IPS DF 6.9 (cell line): ENCODE results near the gene EBP.

Experiments
- DNase-seq: peaks from one replicate; pipeline ENCODE4 v3.0.0-alpha.2; 2013; ENCODE audit warnings: low read depth, low spot score
- H3K27ac ChIP-seq: one replicate; pipeline ENCODE4 v1.5.1; 2013; ENCODE audit warnings: low read length, control low read depth
- H3K27me3 ChIP-seq: 2 replicates; pipeline ENCODE4 v1.6.1; 2013; ENCODE audit warnings: mild to moderate bottlenecking, low read length; ENCODE audit not compliant: control insufficient read depth, insufficient read depth
- H3K36me3 ChIP-seq: 2 replicates; pipeline ENCODE4 v1.6.1; 2013; ENCODE audit warnings: low read length; ENCODE audit not compliant: control insufficient read depth, insufficient read depth
- H3K4me1 ChIP-seq: 2 replicates; pipeline ENCODE4 v1.6.1; 2013; ENCODE audit warnings: low read length; ENCODE audit not compliant: control insufficient read depth, insufficient read depth
- H3K4me3 ChIP-seq: 2 replicates; pipeline ENCODE4 v1.5.1; 2013; ENCODE audit warnings: mild to moderate bottlenecking, low read length
- H3K9me3 ChIP-seq: 2 replicates; pipeline ENCODE4 v1.6.1; 2013; ENCODE audit warnings: low read length, inconsistent platforms; ENCODE audit not compliant: control insufficient read depth, insufficient read depth
- WGBS: extraction: QIAGEN DNeasy Blood & Tissue Kit; methylation state at CpG from one replicate; pipeline ENCODE4 v1.1.7; 2013; ENCODE audit warnings: mixed read lengths, missing lambda C conversion rate; ENCODE audit not compliant: insufficient read length, insufficient coverage; 5-methylcytosine and 5-hydroxymethylcytosine counted together

Gene EBP

GRCh38 chrX:48477960-48478755 lies 43.5 kb upstream of the EBP start:
- peaks cover 2% of the 10 kb centered on the region for H3K4me1 ChIP-seq
- DNase-seq, result no peak
- no peak overlapping the region for H3K27ac ChIP-seq
- no peaks in the 10 kb centered on the region for H3K27me3 ChIP-seq
- no peak overlapping the region for H3K4me3 ChIP-seq
- H3K36me3 ChIP-seq, result peaks cover 9% of the 10 kb centered on the region; the same call in 1 of the 2 replicates
- H3K9me3 ChIP-seq, result no peaks in the 10 kb centered on the region
- WGBS, result no CpG with 5 or more reads among the region's 19 CpGs

- H3K9me3 ChIP-seq, result no peaks in the 10 kb centered on the region
- H3K4me3 ChIP-seq, result no peak overlapping the region
- no peaks in the 10 kb centered on the region for H3K27me3 ChIP-seq
- H3K4me1 ChIP-seq, result peaks cover 2% of the 10 kb centered on the region
- H3K27ac ChIP-seq, result no peak overlapping the region
- peaks cover 9% of the 10 kb centered on the region; the same call in 1 of the 2 replicates for H3K36me3 ChIP-seq
- no peak for DNase-seq
- WGBS, result no CpG with 5 or more reads among the region's 5 CpGs
Measured at GRCh38 chrX:48478806-48479205, 42.8 kb upstream of the EBP start.

GRCh38 chrX:48480142-48480541 lies 41.5 kb upstream of the EBP start:
- Histone ChIP-seq H3K27me3 (no peaks in the 10 kb centered on the region), H3K9me3 (no peaks in the 10 kb centered on the region), H3K36me3 (peaks cover 9% of the 10 kb centered on the region; the same call in 1 of the 2 replicates), H3K4me3 (no peak overlapping the region), H3K4me1 (no peaks in the 10 kb centered on the region; the same call in 1 of the 2 replicates), H3K27ac (no peak overlapping the region)
- DNase-seq, result no peak
- WGBS, result no CpG with 5 or more reads among the region's 3 CpGs

DNA sequence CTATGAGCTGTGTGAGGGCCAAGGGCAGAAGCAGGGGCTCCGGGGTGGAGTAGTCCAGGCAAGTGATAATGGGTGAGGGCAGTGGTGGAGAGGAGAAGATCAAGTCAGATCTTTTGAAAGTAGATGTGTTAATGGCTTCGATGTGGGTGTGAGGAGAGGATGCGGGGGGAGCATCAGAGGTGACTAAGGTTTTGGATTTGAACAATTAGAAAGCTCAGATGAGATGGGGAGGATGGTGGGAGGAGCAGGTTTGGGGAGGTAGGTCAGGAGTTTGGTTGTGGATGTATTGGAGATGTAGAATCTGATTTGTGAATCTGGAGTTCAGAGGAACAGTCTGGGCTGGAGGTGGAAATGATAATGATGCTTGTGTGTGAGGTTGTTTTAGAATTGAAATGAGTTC lies 41.0 kb upstream of the EBP start:
- Histone ChIP-seq H3K4me1 (no peaks in the 10 kb centered on the region; the same call in 1 of the 2 replicates), H3K27ac (no peak overlapping the region), H3K4me3 (no peak overlapping the region), H3K27me3 (no peaks in the 10 kb centered on the region), H3K9me3 (no peaks in the 10 kb centered on the region), H3K36me3 (peaks cover 9% of the 10 kb centered on the region; the same call in 1 of the 2 replicates)
- WGBS, result no CpG with 5 or more reads among the region's 3 CpGs
- DNase-seq, result no peak

GRCh38 chrX:48482526-48482925 lies 39.1 kb upstream of the EBP start:
- Histone ChIP-seq H3K27me3 (no peaks in the 10 kb centered on the region), H3K36me3 (peaks cover 9% of the 10 kb centered on the region; the same call in 1 of the 2 replicates), H3K4me1 (no peaks in the 10 kb centered on the region; the same call in 1 of the 2 replicates), H3K4me3 (no peak overlapping the region), H3K27ac (no peak overlapping the region), H3K9me3 (no peaks in the 10 kb centered on the region)
- no CpG with 5 or more reads among the region's 7 CpGs for WGBS
- DNase-seq, result no peak

DNA sequence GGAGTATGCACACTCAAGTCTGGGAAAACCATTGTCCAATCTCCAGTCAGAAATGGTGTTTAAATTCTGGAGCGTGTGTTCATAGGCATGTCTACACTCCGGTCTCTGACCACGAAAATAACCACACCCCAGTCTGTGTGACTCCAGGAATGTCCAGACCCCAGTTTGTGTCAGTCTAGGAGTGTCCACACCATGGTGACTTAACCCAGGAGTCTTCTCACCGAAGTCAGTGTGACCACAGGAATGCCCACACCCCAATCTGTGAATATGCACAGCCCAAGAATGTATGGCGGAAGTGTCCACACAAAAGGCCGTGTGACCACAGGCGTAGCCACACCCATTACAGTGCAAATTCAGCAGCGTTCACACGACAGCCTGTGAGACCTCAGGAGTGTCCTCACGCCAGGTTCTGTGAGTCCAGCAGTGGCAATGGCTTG lies 34.2 kb upstream of the EBP start:
- Histone ChIP-seq H3K9me3 (no peaks in the 10 kb centered on the region), H3K4me3 (no peak overlapping the region), H3K36me3 (peaks cover 2% of the 10 kb centered on the region; the same call in 1 of the 2 replicates), H3K4me1 (no peaks in the 10 kb centered on the region), H3K27ac (no peak overlapping the region), H3K27me3 (no peaks in the 10 kb centered on the region)
- no CpG with 5 or more reads among the region's 10 CpGs for WGBS
- no peak for DNase-seq

DNA sequence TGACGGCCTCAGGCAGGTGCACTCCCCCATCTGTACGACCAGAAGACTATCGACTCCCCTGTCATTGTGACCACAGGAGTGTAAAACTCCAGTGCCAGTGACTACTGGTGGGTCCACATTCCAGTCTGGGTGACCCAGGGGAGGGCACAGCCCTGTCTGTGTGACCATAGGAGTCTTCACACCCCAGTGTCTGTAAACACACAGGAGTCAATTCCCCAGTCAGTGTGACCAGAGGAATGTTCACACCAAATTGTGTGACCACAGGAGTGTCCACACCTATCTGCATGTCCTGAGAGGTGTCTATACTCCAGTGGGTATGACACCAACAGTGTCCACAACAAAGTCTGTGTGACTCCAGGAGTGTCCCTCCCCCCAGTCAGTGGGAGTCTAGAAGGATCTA lies 33.6 kb upstream of the EBP start:
- H3K4me1 ChIP-seq, result no peaks in the 10 kb centered on the region
- no peak for DNase-seq
- no peaks in the 10 kb centered on the region for H3K27me3 ChIP-seq
- WGBS, result no CpG with 5 or more reads among the region's 3 CpGs
- H3K36me3 ChIP-seq, result no peaks in the 10 kb centered on the region
- no peaks in the 10 kb centered on the region for H3K9me3 ChIP-seq
- H3K27ac ChIP-seq, result no peak overlapping the region
- H3K4me3 ChIP-seq, result no peak overlapping the region

- Histone ChIP-seq H3K27ac (no peak overlapping the region), H3K4me1 (peaks cover 2% of the 10 kb centered on the region; the same call in 1 of the 2 replicates), H3K27me3 (no peaks in the 10 kb centered on the region), H3K36me3 (no peaks in the 10 kb centered on the region), H3K9me3 (no peaks in the 10 kb centered on the region), H3K4me3 (no peak overlapping the region)
- DNase-seq, result no peak
- no CpG with 5 or more reads among the region's 9 CpGs for WGBS
Measured at GRCh38 chrX:48489296-48489695, 32.3 kb upstream of the EBP start.

DNA sequence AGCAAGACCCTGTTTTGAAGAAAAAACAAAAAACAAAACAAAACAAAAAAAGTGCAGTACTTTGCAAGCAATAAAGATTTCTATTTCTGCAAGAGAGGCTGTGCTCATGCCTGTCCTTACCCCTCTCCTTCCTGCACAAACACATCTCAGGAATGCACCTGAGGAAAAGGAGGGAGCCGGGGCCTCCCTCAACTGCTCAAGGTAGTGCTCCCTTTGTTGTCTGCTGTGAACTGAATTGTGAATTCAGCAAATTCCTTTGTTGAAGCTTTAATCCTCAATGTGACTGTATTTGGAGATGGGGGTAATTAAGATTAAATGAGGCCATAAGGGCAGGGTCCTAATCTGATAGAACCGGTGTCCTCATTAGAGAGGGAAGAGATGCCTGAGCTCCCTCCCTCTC lies 31.7 kb upstream of the EBP start:
- no CpG with 5 or more reads among the region's 2 CpGs for WGBS
- no peak for DNase-seq
- no peaks in the 10 kb centered on the region for H3K27me3 ChIP-seq
- H3K4me3 ChIP-seq, result no peak overlapping the region
- H3K36me3 ChIP-seq, result no peaks in the 10 kb centered on the region
- H3K27ac ChIP-seq, result no peak overlapping the region
- H3K4me1 ChIP-seq, result peaks cover 2% of the 10 kb centered on the region; the same call in 1 of the 2 replicates
- H3K9me3 ChIP-seq, result no peaks in the 10 kb centered on the region

DNA sequence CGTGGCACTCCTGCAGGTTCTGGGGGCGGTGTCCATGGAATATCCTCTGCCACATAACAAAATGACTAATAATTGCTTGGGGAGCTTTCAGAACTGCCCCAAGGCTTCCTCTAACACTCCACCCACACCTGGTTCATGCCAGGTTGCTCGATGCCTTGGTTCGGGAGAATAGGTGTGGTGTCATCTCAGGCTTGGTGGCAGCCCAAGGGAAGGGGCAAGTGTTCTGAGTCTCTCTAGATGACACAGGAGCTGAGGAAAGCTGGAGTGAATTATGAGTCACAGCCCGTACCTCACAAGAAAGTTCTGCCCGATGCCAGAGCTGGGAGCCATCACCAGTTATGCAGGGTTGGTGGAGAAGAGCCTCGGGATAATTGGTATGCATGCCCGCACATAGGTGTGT lies 30.9 kb upstream of the EBP start:
- H3K36me3 ChIP-seq, result no peaks in the 10 kb centered on the region
- WGBS, result no CpG with 5 or more reads among the region's 8 CpGs
- H3K27me3 ChIP-seq, result no peaks in the 10 kb centered on the region
- H3K9me3 ChIP-seq, result no peaks in the 10 kb centered on the region
- no peak for DNase-seq
- H3K4me3 ChIP-seq, result no peak overlapping the region
- no peak overlapping the region for H3K27ac ChIP-seq
- peaks cover 2% of the 10 kb centered on the region; the same call in 1 of the 2 replicates for H3K4me1 ChIP-seq

- no CpG with 5 or more reads among the region's 9 CpGs for WGBS
- H3K4me3 ChIP-seq, result no peak overlapping the region
- DNase-seq, result no peak
- no peaks in the 10 kb centered on the region for H3K27me3 ChIP-seq
- peaks cover 2% of the 10 kb centered on the region; the same call in 1 of the 2 replicates for H3K4me1 ChIP-seq
- H3K9me3 ChIP-seq, result no peaks in the 10 kb centered on the region
- H3K27ac ChIP-seq, result no peak overlapping the region
- no peaks in the 10 kb centered on the region for H3K36me3 ChIP-seq
Measured at GRCh38 chrX:48491809-48492208, 29.8 kb upstream of the EBP start.
